ENCODE results near the gene FAM229B. TPM values are rescaled to one million over a fixed set of nuclear protein-coding genes. Genes with fewer than 3 reads are reported as not detected.

Gene FAM229B
- total RNA-seq, 2 experiments from 2014 or later: 1.9 to 2.2 TPM

- H3K27ac Mint-ChIP-seq: no peak overlapping the region
- CTCF ChIA-PET: interaction anchor here (1.5 to 2.7 kb wide), 2 partner anchors 14 to 27 kb away, joined by 3 to 12 read pairs; partner anchors contain the start of genes FAM229B and TUBE1
- peaks cover 17% of the 10 kb centered on the region for H3K4me1 Mint-ChIP-seq (ENCODE audit: low read depth)
- H3K36me3 Mint-ChIP-seq (ENCODE audit: low read depth): no peaks in the 10 kb centered on the region
- H3K4me3 Mint-ChIP-seq: no peak overlapping the region
- POLR2A ChIA-PET: no interaction called here
- DNase-seq (no peak), ATAC-seq (no peak)
- no peaks in the 10 kb centered on the region for H3K9me3 Mint-ChIP-seq (ENCODE audit: insufficient read depth)
- H3K27me3 Mint-ChIP-seq (ENCODE audit: low read depth): peaks cover 16% of the 10 kb centered on the region
Observed at GRCh38 chr6:112114577-112115223, 27.3 kb downstream of the FAM229B start.

- Mint-ChIP-seq H3K4me1 (ENCODE audit: low read depth) (peaks cover 17% of the 10 kb centered on the region), H3K4me3 (no peak overlapping the region), H3K27me3 (ENCODE audit: low read depth) (peaks cover 15% of the 10 kb centered on the region), H3K36me3 (ENCODE audit: low read depth) (no peaks in the 10 kb centered on the region), H3K27ac (no peak overlapping the region), H3K9me3 (ENCODE audit: insufficient read depth) (no peaks in the 10 kb centered on the region)
- ATAC-seq (no peak), DNase-seq (no peak)
- POLR2A ChIA-PET: no interaction called here
- CTCF ChIA-PET: interaction anchor here (1.1 to 2.7 kb wide), 2 partner anchors 29 to 47 kb away, joined by 4 to 12 read pairs; partner anchors contain the start of genes FAM229B and TUBE1
Observed at GRCh38 chr6:112116221-112116620, 28.8 kb downstream of the FAM229B start.

GRCh38 chr6:112117554-112117953 lies 30.2 kb downstream of the FAM229B start:
- peak; percentile 29 for DNase-seq
- H3K4me1 Mint-ChIP-seq (ENCODE audit: low read depth): peaks cover 17% of the 10 kb centered on the region
- H3K9me3 Mint-ChIP-seq (ENCODE audit: insufficient read depth): no peaks in the 10 kb centered on the region
- H3K4me3 Mint-ChIP-seq: no peak overlapping the region
- peaks cover 10% of the 10 kb centered on the region for H3K27me3 Mint-ChIP-seq (ENCODE audit: low read depth)
- no peak overlapping the region for H3K27ac Mint-ChIP-seq
- H3K36me3 Mint-ChIP-seq (ENCODE audit: low read depth): no peaks in the 10 kb centered on the region
- ChIA-PET CTCF (interaction anchor here (0.8 to 1.6 kb wide), 4 partner anchors 12 to 33 kb away, joined by 3 to 6 read pairs (median 3); partner anchors contain the start of genes FAM229B and TUBE1), POLR2A (no interaction called here)
- ATAC-seq: peak; percentile 55

- POLR2A ChIA-PET: no interaction called here
- ATAC-seq (no peak), DNase-seq (no peak)
- CTCF ChIA-PET: interaction anchor here (0.8 to 1.6 kb wide), 4 partner anchors 12 to 33 kb away, joined by 3 to 6 read pairs (median 3); partner anchors contain the start of genes FAM229B and TUBE1
- Mint-ChIP-seq H3K4me1 (ENCODE audit: low read depth) (peaks cover 18% of the 10 kb centered on the region), H3K27ac (no peak overlapping the region), H3K4me3 (no peak overlapping the region), H3K27me3 (ENCODE audit: low read depth) (peaks cover 10% of the 10 kb centered on the region), H3K36me3 (ENCODE audit: low read depth) (no peaks in the 10 kb centered on the region), H3K9me3 (ENCODE audit: insufficient read depth) (no peaks in the 10 kb centered on the region)
Observed at GRCh38 chr6:112118034-112118433, 30.6 kb downstream of the FAM229B start.

GRCh38 chr6:112122756-112123155 lies 35.4 kb downstream of the FAM229B start:
- no peak for DNase-seq
- CTCF ChIA-PET: interaction anchor here (1.1 kb wide), 1 partner anchor 57 kb away, joined by 3 read pairs; no protein-coding TSS in a partner anchor
- Mint-ChIP-seq H3K4me3 (no peak overlapping the region), H3K27ac (no peak overlapping the region), H3K27me3 (ENCODE audit: low read depth) (peaks cover 7% of the 10 kb centered on the region), H3K4me1 (ENCODE audit: low read depth) (peaks cover 7% of the 10 kb centered on the region), H3K9me3 (ENCODE audit: insufficient read depth) (no peaks in the 10 kb centered on the region), H3K36me3 (ENCODE audit: low read depth) (no peaks in the 10 kb centered on the region)
- ATAC-seq: no peak
- POLR2A ChIA-PET: no interaction called here

- DNase-seq (no peak), ATAC-seq (no peak)
- no peak overlapping the region for H3K27ac Mint-ChIP-seq
- H3K4me3 Mint-ChIP-seq: no peak overlapping the region
- H3K4me1 Mint-ChIP-seq (ENCODE audit: low read depth): peaks cover 2% of the 10 kb centered on the region
- ChIA-PET CTCF (interaction anchor here (1.1 kb wide), 1 partner anchor 56 kb away, joined by 3 read pairs; no protein-coding TSS in a partner anchor), POLR2A (interaction anchor here (0.7 kb wide), 1 partner anchor 36 kb away, joined by 3 read pairs; the partner anchor contains the start of gene FAM229B)
- no peaks in the 10 kb centered on the region for H3K9me3 Mint-ChIP-seq (ENCODE audit: insufficient read depth)
- H3K27me3 Mint-ChIP-seq (ENCODE audit: low read depth): peaks cover 11% of the 10 kb centered on the region
- H3K36me3 Mint-ChIP-seq (ENCODE audit: low read depth): no peaks in the 10 kb centered on the region
Observed at GRCh38 chr6:112123982-112124381, 36.6 kb downstream of the FAM229B start.

GRCh38 chr6:112128208-112128607 lies 40.8 kb downstream of the FAM229B start:
- Mint-ChIP-seq H3K36me3 (ENCODE audit: low read depth) (no peaks in the 10 kb centered on the region), H3K4me1 (ENCODE audit: low read depth) (no peaks in the 10 kb centered on the region), H3K9me3 (ENCODE audit: insufficient read depth) (no peaks in the 10 kb centered on the region), H3K27ac (no peak overlapping the region), H3K27me3 (ENCODE audit: low read depth) (peaks cover 18% of the 10 kb centered on the region), H3K4me3 (no peak overlapping the region)
- CTCF ChIA-PET: interaction anchor here (0.9 kb wide), 1 partner anchor 13 kb away, joined by 3 read pairs; no protein-coding TSS in a partner anchor
- ATAC-seq: no peak
- POLR2A ChIA-PET: no interaction called here
- no peak for DNase-seq

GRCh38 chr6:112130878-112131277 lies 43.5 kb downstream of the FAM229B start:
- H3K27me3 Mint-ChIP-seq (ENCODE audit: low read depth): peaks cover 27% of the 10 kb centered on the region
- POLR2A ChIA-PET: no interaction called here
- H3K4me3 Mint-ChIP-seq: no peak overlapping the region
- no peak overlapping the region for H3K27ac Mint-ChIP-seq
- CTCF ChIA-PET: interaction anchor here (1.8 kb wide), 1 partner anchor 33 kb away, joined by 9 read pairs; no protein-coding TSS in a partner anchor
- H3K4me1 Mint-ChIP-seq (ENCODE audit: low read depth): no peaks in the 10 kb centered on the region
- no peaks in the 10 kb centered on the region for H3K9me3 Mint-ChIP-seq (ENCODE audit: insufficient read depth)
- no peaks in the 10 kb centered on the region for H3K36me3 Mint-ChIP-seq (ENCODE audit: low read depth)
- no peak for DNase-seq
- ATAC-seq: no peak

GRCh38 chr6:112139052-112139451 lies 51.7 kb downstream of the FAM229B start:
- no peak for ATAC-seq
- Mint-ChIP-seq H3K4me1 (ENCODE audit: low read depth) (no peaks in the 10 kb centered on the region), H3K36me3 (ENCODE audit: low read depth) (no peaks in the 10 kb centered on the region), H3K9me3 (ENCODE audit: insufficient read depth) (no peaks in the 10 kb centered on the region), H3K4me3 (no peak overlapping the region), H3K27ac (no peak overlapping the region), H3K27me3 (ENCODE audit: low read depth) (peaks cover 20% of the 10 kb centered on the region)
- DNase-seq: no peak
- POLR2A ChIA-PET: no interaction called here
- CTCF ChIA-PET: interaction anchor here (2.2 to 2.6 kb wide), 2 partner anchors 14 to 25 kb away, joined by 4 to 13 read pairs; no protein-coding TSS in a partner anchor

- Mint-ChIP-seq H3K4me3 (no peak overlapping the region), H3K27me3 (ENCODE audit: low read depth) (peaks cover 11% of the 10 kb centered on the region), H3K27ac (no peak overlapping the region), H3K36me3 (ENCODE audit: low read depth) (no peaks in the 10 kb centered on the region), H3K4me1 (ENCODE audit: low read depth) (no peaks in the 10 kb centered on the region), H3K9me3 (ENCODE audit: insufficient read depth) (no peaks in the 10 kb centered on the region)
- ChIA-PET POLR2A (no interaction called here), CTCF (no interaction called here)
- DNase-seq (no peak), ATAC-seq (no peak)
Observed at GRCh38 chr6:112141707-112142106, 54.3 kb downstream of the FAM229B start.

GRCh38 chr6:112144145-112144926 lies 56.9 kb downstream of the FAM229B start:
- no peaks in the 10 kb centered on the region for H3K36me3 Mint-ChIP-seq (ENCODE audit: low read depth)
- no peaks in the 10 kb centered on the region for H3K9me3 Mint-ChIP-seq (ENCODE audit: insufficient read depth)
- H3K4me1 Mint-ChIP-seq (ENCODE audit: low read depth): no peaks in the 10 kb centered on the region
- DNase-seq: no peak
- no peak overlapping the region for H3K27ac Mint-ChIP-seq
- peaks cover 14% of the 10 kb centered on the region for H3K27me3 Mint-ChIP-seq (ENCODE audit: low read depth)
- ChIA-PET POLR2A (interaction anchor here (0.6 kb wide), 1 partner anchor 57 kb away, joined by 3 read pairs; no protein-coding TSS in a partner anchor), CTCF (interaction anchor here (0.6 to 1.4 kb wide), 4 partner anchors 16 to 34 kb away, joined by 3 to 8 read pairs (median 3); no protein-coding TSS in a partner anchor)
- no peak overlapping the region for H3K4me3 Mint-ChIP-seq
- no peak for ATAC-seq
